Omental fat pad (tissue), 4 donors: ENCODE results near the gene TMEM238L. TPM values are rescaled to one million over a fixed set of nuclear protein-coding genes. Genes with fewer than 3 reads are reported as not detected.
"Not testable (repeated sequence)": the region's sequence is repeated elsewhere in the genome, so short reads cannot be mapped to it uniquely, and the experiment has no call there.

Experiments
- ATAC-seq: fragments of 150-250 bp; one replicate; pipeline ENCODE4 v1.9.1; 2016; ENCODE audit warnings: mild to moderate bottlenecking, moderate library complexity; ENCODE audit not compliant: low FRiP score
- DNase-seq: peaks from one replicate; pipeline ENCODE4 v3.0.0-alpha.2; 2019; ENCODE audit warnings: low spot score
- total RNA-seq, 4 donors: library from RNA; depleted of rRNA; stranded (reverse); fragments of >200 nt; gene quantifications; one replicate each; pipeline ENCODE4 v1.1.0, GENCODE V29; 2016
- TF ChIP-seq, protein P1 (sequence below), 3 donors: fragments of 450-650 bp; IDR thresholded peaks; one replicate each; pipeline ENCODE4 v1.5.1; 2016 to 2017; ENCODE audit warnings: antibody characterized with exemption in 3 of 3, mild to moderate bottlenecking in 3 of 3, moderate library complexity in 2 of 3

The TMEM238L gene, protein sequence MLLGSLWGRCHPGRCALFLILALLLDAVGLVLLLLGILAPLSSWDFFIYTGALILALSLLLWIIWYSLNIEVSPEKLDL
- total RNA-seq: not detected

DNA sequence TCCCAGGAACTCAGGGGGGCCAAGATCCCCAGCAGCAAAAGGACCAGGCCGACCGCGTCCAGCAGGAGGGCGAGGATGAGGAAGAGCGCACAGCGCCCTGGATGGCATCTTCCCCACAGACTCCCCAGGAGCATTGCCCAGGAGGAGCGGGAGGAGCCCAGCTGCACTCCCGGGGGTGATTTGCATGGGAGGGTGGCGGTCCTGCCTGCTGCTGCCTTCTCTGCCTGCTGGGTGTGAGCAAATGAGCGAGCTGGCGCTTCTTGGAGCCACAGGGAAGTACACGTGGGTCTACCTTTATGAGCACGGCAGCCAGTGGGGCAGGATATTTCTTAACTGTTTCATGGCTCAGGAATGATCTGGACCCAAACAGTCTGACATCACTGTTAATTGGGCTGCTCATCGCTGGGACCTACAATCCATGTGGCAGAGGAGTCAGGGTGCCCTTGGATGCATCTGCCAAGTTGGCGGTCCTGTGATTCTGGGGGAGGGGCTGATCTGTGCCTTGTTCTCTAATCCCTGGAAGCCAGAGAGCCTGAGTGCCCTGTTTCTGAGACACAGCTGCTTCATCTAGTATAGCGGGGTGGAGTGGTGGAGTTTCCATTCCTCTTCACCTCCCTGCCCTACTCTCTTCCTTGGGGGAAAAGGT lies at the start of gene TMEM238L:
Gene TMEM238L, minus strand, starts transcription at position 270 of the 646 bp plus-strand sequence. Its CDS starts 136 bp downstream, at position 134.
- DNase-seq (no peak), ATAC-seq (no peak)
- TF ChIP-seq, protein P1, sequence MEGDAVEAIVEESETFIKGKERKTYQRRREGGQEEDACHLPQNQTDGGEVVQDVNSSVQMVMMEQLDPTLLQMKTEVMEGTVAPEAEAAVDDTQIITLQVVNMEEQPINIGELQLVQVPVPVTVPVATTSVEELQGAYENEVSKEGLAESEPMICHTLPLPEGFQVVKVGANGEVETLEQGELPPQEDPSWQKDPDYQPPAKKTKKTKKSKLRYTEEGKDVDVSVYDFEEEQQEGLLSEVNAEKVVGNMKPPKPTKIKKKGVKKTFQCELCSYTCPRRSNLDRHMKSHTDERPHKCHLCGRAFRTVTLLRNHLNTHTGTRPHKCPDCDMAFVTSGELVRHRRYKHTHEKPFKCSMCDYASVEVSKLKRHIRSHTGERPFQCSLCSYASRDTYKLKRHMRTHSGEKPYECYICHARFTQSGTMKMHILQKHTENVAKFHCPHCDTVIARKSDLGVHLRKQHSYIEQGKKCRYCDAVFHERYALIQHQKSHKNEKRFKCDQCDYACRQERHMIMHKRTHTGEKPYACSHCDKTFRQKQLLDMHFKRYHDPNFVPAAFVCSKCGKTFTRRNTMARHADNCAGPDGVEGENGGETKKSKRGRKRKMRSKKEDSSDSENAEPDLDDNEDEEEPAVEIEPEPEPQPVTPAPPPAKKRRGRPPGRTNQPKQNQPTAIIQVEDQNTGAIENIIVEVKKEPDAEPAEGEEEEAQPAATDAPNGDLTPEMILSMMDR (IDR thresholded peaks at IDR 0.05): no peak

DNA sequence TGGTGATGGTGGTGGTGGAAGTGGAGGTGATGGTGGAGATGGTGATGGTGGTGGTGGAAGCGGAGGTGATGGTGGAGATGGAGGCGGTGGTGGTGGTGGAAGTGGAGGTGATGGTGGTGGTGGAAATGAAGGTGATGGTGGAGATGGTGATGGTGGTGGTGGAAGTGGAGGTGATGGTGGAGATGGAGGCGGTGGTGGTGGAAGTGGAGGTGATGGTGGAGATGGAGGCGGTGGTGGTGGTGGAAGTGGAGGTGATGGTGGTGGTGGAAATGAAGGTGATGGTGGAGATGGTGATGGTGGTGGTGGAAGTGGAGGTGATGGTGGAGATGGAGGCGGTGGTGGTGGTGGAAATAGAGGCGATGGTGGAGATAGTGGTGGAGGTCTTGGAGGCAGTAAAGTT lies 42.7 kb upstream of the TMEM238L start:
- DNase-seq, ATAC-seq: not testable (repeated sequence)

DNA sequence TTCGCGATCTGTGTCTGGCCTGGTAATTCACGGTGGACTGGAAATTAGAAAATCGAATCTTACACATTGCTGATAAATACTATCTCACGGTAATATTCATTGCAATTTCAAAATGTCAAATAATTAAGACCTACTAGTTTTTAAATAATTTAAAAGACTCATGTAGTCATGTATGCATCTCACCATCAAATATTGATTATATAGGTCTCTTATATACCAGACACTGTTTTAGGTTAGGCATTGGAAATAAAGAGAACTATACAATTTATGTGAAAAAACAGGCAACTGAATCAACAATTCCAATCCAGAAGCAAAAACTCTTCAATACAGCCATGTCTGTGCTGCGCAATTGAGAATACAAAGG lies 41.5 kb upstream of the TMEM238L start:
- DNase-seq (no peak), ATAC-seq (no peak)
- TF ChIP-seq, protein P1 (IDR thresholded peaks at IDR 0.05): no peak

DNA sequence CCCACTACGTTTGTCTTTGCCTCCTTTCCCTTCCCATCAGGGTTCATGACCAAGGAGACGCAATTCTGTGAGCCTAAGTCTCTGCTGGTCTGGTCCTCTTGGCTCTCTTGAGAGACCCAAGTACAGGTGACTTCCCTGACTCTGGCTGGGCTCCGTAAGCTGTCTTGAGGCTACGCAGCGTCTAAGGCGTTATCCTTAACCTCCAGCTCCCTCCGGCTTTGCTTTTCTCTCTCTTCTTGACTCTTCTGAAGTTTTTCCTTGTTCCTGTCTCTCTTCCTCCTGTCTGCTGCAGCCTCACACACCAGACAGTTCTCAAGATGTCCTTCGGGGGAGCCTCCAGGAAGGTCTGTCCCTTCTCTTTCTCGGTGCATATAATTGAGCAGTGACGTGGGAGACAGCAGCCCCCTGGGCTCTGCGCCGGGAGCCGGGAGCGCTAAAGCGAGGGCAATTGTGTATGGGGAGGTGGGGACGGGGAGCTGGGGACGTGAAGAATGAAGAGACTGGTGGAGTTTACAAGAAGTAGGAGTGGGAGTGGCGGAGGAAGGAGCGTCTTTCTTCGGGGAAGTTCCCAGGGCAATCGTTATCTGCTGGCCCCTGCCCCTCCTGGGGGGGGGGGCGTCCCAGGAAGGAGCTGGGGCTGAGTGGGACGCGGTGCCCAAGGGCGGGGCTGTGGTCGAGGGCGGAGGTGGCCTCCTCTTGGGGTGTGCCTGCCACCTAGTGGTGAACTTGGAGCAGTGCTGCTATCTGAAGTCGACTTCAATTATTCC lies 40.9 kb upstream of the TMEM238L start:
- ATAC-seq (peak; percentile 96), DNase-seq (peak; percentile 47)
- TF ChIP-seq, protein P1 (IDR thresholded peaks at IDR 0.05): peak in 2 of 3 donors; percentile 78 to 80

DNA sequence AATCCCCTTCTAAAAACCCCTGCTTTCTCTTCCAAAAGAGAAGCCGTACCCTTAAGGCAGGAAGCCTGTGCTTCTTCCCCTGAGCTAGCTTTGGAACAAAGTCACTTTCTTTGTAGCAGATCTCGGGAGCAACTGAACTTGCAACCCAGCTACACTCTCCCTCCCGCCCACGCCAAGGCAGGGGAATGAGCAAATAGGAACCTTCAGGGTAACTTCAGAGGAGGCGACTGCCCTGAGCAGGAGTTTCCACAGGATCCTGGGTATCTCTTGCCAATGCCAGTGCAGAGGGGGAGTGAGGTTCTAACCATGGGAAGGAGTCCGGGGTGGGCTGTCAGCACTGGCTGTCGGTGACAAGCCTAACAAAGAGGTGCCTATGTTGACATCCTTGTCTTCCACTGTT lies 39.9 kb upstream of the TMEM238L start:
- peak; percentile 43 for ATAC-seq
- TF ChIP-seq, protein P1 (IDR thresholded peaks at IDR 0.05): no peak
- DNase-seq: no peak

DNA sequence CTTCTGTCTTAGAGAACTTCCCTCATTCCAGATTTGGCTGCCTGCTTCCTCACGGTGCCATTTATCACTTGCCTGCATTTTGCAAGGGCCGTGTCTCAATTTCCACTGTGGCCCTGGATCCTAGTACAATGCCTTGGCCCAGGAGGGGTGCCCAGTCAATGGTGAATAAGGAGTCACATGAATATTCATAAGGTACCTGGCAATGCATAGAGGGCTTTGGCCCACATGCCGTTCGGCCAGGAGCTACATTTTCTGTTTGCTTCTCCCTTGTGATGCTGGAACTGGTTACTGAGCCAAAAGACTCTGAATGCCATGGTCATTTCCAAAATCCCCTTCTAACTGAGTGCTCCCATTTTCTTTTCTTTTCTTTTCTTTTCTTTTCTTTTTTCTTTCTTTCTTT lies 38.8 kb upstream of the TMEM238L start:
- no peak for ATAC-seq

DNA sequence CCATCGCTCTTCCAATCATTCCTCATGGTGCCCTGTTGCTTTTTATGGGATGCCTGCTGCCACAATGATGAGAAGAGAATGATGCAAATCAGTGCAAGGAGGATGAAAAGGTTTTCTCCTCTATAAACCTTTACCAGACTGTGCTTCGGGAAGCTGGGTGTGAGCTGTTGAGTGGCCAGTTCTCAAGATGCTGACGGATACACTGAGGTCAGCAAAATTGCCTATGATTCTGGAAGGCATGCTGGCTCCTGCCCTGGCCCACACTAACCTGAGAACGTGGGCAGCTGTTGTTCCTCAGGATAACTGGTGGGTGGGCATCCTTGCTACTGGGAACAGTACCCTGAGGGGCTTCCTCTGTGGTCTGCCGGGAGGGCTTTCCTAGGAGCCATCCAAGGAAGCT lies 34.8 kb upstream of the TMEM238L start:
- DNase-seq: no peak
- TF ChIP-seq, protein P1 (IDR thresholded peaks at IDR 0.05): no peak
- ATAC-seq: no peak

More for the DNA sequence above, 38.8 kb upstream of the TMEM238L start:
- DNase-seq: no peak
- TF ChIP-seq, protein P1 (IDR thresholded peaks at IDR 0.05): no peak
